T-helper 9 cell (primary cell): ENCODE measurements around the gene CEP170.
"Not testable (repeated sequence)": the region's sequence is repeated elsewhere in the genome, so short reads cannot be mapped to it uniquely, and the experiment has no call there.

Experiments used
- DNase-seq: peaks from one replicate; pipeline ENCODE4 v3.0.0-alpha.2; 2020

The CEP170 gene

DNA sequence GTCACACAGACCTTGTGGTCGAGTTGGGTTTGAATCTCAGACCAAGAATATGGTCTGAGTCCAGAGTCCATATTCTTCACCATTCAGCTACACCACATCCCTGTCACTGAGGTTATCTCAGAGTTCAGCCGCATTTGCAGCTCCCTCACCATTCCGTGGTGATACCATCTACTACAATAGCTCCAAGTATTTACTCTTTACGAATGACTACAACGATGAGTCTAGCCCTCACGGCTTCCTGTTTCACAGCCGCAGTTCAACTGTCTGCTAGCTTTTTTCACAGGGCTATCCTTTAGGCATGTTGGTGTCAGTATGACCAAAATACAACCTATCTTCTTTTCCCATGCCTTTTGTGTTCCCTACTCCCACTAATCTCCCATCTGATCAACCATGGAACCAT, 104.2 kb downstream of the CEP170 start:
- not testable (repeated sequence) for DNase-seq

DNA sequence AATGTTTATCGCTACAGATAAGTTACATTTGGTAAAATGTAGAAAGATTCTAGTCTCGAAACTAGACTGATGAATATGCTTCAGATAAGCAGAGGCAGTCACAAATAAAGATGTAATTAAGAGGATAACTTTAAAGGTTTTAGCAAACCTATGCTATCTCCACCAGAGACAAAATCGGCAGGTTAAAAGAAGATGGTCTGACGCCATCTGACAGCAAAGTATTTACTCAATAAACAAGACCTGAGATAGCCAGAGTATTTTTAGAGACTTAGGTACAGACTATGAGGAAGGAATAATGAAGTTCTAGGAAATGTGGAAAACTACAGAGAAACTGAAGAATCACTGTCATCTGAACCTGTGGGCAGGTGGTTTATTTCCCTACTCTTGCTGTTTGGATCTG, 106.0 kb downstream of the CEP170 start:
- DNase-seq: not testable (repeated sequence)

DNA sequence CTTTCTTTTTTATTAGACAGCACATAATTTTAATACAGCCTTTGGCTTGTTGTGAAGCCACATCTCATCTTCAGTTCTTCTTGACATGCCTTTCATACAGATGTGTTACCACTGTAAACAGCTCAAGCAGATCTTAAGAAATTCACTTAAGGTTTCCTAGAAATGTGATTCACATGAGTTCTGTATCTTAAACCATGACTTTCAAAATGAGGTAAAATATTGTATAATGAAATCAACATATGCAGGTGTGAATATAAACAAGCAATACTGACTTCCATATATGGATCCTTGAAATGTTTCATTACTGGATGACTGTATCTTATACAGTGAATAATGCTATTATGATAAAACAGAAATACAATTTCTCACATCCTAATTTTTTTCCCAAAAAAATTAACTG, 107.7 kb downstream of the CEP170 start:
- DNase-seq: not testable (repeated sequence)

DNA sequence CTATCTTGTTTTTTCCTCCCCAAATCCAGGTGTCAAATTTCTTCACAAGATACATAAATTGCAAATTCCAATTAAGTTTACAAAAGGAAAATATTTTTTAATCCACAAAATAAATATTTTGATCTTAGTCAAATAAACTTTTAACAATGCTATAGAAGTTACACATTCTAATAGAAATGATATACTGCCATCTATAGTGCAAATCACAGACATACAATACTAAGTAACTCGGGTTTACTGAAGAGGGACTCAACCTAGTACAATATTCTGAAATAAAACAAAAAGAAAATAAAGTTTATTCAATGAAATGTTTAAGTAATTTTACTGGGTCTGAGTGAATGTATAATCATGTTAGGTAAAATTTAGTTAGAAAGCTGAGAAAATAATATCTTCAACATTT, 114.6 kb downstream of the CEP170 start:
- DNase-seq: not testable (repeated sequence)

DNA sequence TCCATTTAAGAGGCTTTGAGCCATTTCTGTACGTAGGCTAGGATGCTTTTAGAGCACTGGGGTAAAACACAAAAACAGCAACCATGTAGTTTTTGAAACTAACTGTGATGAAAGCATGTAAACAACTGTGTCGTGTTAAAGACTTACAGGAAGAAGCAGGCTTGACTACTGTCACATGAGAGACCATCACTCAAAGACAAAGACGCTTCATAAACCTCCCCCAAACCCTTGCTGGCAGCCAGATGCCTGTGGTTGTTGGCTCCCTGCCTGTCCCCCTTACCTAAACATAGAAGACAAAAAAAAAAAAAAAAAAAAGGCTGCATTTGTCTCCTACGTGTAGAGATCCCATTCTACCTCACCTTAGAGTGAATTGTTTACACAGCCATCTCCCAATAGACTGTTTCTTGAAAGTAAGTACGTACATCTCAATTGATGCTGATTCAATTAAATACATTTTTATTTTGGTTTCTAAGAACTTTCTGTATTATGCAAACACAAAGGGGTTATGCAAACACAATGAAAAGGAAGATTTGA, 132.1 kb downstream of the CEP170 start:
- not testable (repeated sequence) for DNase-seq

DNA sequence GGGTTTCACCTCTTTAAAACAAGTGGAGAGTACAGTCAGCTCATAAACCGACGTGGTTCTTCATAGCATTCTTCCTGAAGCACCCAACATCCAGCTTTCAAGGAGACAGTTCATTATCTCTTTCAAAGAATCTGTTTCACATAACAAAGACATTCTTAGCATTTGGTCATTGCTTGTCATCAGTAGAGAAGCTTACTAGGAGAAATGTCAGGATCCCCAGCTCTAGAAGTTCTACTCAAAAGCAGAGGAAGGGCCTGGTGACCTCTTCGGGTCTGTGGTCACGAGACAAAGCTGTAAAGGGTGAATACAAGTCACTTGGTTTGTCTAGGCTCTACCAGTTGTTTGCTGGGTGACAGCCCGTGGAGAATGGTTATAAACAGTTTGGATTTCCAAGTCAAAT, 133.1 kb downstream of the CEP170 start:
- not testable (repeated sequence) for DNase-seq

DNA sequence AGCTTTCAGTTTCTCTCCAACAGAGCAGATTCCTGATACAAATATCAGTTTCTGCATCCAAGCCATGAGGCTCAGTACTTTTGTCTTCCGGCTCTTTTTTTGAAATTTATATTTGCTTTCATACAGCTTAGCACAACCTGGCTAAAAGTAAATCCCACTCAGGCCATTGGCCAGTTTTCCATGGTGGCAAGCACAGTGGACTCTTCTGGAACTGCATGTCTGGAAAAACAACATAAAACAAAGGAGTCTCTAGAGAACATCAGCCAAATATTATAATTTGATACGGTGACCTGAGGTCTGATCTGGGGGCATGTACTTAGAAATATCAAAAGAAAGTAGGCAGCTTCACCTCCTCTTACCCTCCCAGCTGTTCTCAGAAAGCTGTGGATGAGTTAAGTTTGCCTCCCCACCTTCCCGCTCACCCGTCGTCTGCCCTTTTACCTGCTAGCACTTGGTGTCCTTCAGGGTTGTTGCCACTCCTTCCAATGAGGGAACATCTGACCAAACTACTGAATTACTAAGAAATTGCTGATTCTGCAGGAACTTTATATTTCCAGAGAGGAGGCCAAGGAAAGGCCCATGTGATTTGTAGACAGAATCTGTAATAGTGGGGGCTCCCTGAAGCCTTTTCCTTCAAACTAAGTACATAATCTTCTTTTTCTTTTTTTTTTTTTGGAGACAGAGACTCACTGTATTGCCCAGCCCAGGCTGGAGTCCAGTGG, 136.3 kb downstream of the CEP170 start:
- not testable (repeated sequence) for DNase-seq

DNA sequence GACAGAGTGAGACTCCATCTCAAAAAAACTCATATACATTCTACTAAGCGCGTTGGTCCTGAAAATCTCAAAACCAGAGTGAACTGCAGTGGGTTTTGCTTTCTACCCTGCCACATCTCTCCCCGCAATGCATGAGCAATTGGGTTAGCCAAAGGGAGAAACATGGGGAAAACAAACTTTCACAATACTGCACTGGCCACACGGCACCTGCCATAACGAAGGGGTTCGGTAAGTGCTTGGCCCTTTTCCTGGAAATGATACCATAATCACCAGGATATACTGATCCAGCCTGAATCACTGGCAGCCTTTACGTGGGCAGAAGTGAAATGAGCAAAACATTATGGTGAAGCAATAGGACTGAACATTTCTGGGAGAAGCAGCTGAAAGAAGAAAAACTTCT, 138.9 kb downstream of the CEP170 start:
- DNase-seq: not testable (repeated sequence)

DNA sequence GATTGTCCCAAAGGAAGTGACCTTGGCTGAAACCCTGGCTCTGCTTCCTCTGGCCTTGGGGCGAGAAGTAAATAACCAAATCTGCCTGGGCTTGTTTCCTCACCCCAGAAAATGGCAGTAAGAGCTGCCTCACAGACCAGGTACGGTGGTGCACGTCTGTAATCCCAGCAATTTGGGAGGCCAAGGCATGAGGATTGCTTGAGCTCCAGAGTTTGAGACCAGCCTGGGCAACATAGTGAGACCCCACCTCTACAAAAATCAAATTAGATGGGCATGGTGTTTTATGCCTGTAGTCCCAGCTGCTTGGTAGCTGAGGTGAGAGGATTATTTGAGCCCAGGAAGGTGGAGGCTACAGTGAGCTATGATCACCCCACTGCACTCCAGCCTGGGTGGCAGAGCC, 140.3 kb downstream of the CEP170 start:
- not testable (repeated sequence) for DNase-seq

DNA sequence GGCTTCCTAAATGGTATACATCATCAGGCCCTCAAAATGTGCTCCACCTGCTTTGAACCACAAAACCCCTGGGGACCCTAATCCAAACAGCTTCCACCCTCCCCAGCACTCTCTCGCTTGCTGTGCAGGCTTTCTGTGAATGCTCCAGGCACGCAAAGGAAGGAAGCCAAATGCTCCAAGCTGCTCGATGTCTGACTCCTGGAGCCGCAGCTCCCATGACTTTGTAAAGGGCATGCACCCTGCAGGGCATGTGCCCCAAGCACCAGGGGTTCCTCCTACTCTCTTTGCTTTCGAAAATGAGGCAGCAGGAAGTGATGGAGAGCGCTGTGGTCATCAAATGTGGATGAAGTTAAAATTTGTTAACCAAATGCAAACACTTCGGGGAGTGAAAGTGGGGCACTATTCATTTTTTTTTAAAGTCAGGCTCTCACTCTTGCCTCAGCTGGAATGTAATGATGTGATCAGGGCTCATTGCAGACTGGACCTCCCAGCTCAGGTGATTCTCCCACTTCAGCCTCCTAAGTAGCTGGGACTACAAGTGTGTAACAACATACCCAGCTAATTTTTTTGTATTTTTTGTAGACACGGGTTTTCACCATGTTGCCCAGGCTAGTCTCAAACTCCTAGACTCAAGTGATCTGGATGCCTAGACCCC, 140.9 kb downstream of the CEP170 start:
- not testable (repeated sequence) for DNase-seq

DNA sequence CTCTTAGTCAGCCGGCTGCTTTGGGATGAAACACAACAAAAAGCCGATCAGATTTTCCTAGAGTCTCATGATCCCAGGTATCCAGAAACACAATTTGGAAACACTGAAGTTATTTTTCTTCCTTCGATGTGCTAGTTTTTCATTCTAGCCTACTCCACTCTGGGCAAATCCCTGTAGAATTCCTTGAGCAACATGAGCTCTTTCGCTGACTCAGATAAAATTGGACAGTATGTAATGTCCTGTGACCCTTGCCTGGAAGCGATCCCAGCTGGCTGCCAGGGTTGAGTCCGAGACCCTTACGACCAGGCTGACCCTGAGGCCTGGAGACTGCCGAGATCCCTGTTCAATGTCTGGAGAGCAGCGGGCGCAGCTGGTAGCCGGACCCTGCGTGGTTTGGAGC, 147.9 kb downstream of the CEP170 start:
- not testable (repeated sequence) for DNase-seq

DNA sequence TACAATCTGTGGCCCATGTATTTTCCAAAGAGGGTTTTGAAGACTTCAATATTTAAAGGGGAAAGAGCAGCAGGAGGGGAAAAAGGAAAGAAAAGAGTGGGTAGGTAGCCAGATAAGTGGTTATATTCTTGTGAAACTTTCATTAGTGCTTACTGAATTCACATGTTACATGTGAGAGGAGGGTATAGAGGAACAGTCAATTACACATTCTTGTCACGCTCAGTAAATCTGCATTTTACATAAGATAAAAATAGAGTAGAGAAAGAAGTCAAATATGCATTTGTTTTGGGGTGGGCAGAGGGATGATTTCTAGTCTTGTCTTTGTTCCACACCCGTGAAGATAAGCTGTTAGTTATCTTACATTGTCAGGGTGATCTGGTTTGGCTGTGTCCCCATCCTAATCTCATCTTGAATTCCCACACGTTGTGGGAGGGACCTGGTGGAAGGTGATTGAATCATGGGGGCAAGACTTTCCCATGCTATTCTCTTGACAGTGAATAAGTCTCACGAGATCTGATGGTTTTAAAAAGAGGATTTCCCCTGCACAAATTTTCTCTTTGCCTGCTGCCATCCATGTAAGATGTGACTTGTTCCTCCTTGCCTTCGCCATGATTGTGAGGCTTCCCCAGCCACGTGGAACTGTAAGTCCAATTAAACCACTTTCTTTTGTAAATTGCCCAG, 149.3 kb downstream of the CEP170 start:
- not testable (repeated sequence) for DNase-seq

DNA sequence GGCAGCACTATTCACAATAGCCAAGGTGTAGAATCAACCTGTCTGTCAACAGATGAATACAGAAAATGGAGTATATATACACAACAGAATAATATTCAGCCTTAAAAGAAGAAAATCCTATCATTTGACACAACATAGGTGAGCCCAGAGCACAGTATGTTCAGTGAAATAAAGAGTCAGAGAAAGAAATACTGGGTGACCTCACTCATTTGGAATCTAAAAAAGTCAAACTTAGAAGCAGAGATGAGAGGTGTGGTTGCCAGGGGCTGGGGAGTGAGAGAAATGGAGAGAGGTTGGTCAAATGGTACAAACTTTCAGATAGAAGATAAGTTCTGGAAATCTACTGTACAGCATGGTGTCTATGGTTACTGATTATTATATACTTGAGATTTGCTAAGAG, 150.0 kb downstream of the CEP170 start:
- not testable (repeated sequence) for DNase-seq

DNA sequence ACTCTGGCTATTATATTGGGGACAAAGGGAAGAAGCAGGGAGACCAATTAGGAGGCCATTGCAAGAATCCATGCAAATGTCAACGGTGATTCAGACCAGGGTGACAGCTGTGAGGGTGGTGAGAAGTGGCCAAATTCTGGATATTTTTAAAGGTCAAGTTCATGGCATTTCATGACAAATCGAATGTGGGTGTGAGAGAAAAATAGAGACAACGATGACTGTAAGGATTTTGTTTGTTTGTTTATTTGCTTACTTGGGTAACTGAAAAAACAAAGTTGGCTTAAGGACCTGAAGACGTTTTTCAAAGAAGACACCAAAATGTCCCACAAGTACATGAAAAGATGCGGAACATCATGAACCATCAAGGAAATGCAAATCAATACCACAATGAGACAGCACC, 150.6 kb downstream of the CEP170 start:
- DNase-seq: not testable (repeated sequence)

DNA sequence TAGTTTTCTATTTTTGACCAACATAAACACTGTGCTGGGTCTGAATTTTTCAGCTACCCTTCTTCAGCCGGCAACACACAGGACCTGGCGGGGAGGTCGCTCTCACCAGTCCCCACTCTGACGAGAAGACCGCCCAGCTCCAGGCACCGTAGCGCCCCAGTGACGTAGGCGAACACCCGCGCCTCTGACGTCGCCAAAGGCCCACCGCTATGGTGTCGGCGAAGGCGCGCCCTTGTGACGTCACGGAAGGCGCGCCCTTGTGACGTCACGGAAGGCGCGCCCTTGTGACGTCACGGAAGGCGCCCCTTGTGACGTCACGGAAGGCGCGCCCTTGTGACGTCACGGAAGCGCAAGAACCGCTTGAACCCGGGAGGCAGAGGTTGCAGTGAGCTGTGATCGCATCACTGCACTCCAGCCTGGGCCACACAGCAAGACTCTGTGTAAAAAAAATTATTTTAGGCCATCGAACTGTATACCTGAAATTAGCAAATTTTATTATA, 153.5 kb downstream of the CEP170 start:
- peak; percentile 58 for DNase-seq

DNA sequence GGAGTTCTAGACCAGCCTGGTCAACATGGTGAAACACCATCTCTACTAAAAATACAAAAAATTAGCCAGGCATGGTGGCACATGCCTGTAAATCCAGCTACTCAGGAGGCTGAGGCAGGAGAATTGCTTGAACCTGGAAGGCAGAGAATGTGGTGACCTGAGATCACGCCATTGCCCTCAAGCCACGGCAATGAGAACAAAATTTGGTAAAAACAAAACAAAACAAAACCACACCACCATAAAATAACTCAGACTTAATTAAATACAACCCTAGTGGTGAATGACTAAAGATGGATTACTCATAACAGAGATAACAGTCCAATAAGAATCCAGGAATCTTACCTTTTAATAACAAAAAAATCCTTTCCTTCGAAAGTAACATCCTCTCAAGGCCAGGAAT, 167.7 kb downstream of the CEP170 start:
- not testable (repeated sequence) for DNase-seq
